Activated T-cell treated with anti-CD3 and anti-CD28 coated beads for 24 hours (primary cell): Measurements from ENCODE around the gene NTM.

Source experiments
- DNase-seq: peaks from one replicate; pipeline ENCODE4 v3.0.0-alpha.2; 2020; ENCODE audit warnings: low read depth

The NTM gene

DNA sequence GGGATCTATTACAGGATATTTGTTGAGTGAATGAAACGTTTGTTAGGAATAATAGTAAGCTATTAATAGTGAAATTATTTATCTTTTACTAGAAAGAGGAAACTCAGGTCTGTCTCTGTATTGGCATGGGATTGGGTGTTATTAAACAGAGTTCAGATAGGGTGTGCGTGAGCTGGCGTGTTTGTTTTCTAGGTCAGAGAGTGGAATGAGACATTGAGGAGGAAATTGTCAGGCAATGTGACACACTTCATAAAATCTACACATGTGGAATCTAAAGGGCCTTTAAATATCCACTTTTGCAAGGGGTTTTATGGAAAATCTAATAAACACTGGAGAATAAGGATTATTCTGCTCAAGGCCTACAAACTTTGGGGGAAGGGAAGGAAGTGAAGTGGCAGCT lies 552.9 kb downstream of the NTM start:
- DNase-seq = no peak

DNA sequence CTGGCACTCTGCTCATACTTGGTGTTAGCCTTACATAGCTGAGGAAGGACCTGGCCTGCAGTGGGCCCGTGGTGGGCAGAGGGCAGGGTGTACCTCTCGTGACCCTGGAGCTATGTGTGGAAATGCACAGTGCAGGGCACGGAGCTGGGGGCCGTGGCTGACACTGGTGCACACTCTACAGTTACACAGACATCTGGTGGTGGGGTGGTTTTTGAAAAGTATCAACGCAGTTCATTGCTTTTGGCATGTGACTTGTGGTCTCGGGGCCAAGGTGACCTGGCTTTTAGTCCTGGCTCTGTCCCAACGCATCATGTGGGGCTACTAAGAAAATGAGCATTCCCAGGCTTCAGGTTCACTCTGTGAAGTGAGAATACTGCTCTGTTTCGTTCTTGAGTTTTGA lies 553.6 kb downstream of the NTM start:
- no peak for DNase-seq

DNA sequence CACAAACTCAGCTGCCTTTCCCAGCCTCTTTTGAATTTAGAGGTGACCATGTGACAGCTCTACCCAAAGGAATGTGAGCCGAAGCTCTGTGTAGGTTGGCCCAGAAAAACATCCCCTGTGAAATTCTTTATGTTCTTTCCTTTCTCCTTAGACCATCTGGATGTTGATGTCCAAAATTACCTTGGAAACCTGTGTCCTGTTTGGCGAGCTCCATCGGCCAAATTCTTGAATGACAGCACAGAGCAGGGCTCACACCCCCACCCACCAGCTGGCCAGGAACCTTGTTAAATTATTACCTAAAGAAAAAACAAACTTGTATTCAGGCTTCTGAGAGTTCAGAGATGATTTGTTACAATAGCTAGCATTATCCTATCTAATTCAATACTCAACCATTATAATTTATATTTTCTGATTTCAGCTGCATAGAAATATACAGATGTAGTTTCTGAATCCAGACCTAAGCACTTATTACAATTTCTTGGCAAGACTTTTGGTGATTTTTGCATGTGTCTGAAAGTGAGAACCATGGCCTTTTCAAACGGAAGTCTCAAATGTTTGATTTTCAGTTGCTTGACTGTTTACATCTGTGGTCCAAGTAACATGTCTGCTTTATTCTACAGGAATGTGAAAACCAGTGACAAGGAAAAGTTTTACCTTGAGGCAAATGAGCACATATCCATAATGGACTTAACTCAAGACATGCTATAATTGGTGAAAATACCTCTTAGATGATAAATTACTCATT lies 554.2 kb downstream of the NTM start:
- no peak for DNase-seq

DNA sequence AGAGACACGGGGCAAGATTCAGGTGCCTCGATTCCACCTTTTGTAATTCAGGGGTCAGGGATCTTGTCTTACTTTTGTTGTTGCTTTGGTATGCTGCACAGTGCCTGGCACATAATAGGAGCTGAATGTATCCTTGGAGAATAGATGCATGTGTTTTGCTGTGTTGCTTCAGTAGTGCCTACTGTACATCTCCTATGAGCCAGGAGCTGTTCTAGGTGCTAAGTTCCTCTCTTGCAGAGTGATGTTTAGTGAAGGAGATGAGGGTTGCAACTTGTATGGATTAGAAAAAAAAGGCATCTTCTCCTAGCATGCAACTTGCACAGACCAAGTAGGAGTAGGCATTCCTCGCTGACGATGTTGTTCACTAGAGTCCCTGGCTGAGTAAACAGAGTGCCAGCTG lies 555.4 kb downstream of the NTM start:
- no peak for DNase-seq

DNA sequence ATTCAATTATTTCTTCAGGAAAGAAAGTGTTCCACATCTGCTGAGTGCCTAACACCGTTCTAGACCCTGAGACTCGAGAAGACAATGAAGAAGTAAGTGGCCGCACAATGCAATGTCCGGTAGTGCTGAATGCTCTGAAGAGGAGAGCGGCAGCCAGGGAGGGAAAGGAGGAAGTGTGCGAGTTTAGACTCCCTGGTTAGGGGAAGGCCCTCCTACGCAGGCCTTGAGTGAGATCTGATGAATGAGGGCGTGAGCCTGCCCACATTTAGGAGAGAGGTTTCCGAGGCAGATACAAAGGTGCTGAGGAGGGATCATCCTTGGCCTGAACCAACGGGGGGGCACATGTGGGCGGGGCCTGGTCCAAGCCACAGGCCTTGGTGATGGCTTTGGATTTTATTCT lies 558.6 kb downstream of the NTM start:
- DNase-seq = no peak

DNA sequence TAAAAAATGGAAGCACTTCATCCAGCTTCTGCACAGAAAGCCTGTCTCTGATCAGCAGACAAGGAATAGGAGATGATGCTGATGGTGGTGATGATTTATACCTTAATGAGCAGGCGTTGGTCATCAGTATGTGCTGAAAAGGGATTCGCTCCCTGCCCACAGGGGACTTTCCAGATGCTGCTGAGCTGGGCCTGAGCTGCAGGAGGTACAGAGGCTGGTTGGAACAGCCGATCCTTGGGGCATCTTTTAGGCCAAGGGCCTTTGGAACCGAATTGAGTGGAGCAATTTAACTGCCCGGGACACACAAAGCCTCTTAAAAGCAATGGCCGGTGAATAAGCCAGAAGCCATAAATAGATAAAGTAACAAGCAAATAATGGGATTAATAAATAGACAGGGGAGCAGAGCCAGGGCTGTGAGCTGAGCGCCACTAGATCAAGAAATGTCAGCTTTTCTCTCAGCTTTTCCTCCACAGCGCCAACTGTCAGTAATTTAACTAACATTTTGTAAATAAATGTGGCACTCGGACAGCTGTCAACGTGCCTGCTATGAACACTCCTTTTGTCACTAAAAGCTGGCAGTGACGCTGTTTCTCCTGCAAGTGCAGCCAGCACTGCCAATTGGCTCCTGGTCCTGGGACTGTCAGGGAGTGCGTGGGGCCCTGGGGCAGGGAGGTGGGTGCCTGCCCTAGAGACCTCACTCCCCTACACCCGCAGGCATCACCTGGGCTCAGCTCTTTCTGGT lies 562.3 kb downstream of the NTM start:
- DNase-seq = no peak

DNA sequence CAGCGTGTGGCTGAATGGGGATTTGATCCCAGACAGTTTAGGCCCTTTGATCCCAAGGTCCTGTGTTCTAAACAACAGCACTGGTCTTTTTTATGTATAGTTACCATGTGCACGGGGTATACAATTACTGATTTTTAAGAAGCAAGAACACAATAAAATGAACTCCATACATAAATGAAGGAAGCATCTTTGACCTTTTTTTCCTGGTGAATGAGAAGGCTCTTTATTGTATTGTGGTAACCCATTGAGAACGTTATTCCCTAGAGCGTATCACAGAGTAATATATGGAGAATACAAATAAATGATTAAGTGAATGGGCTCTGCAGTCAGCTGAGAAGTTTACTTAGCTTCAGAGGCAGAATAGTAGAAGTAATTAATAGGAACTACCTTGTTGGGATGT lies 563.6 kb downstream of the NTM start:
- no peak for DNase-seq

DNA sequence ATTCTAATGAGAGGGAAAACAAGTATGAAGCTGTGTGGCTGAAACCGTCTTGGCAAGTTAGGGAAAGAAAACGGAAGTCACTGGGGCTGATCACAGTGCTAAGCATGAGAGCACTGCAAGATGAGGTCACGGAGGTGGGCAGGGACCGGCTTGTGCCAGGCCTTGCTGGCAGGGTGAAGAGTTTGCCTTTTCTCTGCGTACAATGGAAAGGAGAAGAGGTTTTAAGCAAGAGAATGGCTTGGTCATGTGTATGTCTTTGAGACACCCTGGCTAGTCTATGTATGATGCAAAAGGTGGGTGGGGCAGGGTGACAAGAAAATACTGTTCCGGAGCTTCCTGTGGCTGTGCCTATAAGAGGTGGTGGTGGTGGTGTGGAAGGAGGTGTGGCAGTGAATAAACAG lies 567.9 kb downstream of the NTM start:
- DNase-seq = no peak

DNA sequence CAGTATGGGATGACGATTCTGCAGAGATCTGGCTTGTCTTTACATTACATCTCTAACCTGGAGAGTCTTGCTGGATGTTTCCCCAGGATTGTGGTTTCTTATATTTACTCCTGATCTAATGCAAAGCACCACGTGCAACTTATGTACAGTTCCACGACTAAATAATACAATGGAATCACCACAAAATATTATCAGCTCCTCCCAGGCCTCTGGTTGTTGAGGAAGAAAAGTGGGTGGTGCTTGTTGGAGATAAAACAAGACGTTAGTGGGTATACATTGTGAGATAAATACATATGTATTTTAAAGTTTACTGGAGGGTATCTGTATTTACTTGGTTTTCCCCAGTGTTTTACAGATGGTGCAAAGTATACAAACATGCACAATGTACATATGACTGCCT lies 569.7 kb downstream of the NTM start:
- DNase-seq = no peak

DNA sequence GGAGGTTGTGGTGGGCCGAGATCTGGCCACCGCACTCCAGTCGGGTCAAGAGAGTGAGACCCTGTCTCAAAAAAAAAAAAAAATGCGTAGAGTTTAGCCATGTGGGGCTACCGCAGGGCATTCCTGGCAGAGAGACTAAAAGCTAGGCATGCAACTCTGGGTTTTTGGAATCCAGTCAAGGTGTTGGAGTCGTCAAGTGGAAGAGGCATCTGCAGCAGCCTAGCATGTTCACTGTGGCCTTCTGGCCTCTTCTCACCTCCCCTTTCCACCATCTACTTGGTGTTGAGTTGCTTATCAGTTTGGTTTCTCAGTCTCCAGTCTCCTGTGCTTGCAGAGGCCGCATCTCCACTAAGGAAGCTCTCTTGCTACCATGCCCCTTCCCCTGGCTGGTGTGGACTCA lies 572.5 kb downstream of the NTM start:
- no peak for DNase-seq

DNA sequence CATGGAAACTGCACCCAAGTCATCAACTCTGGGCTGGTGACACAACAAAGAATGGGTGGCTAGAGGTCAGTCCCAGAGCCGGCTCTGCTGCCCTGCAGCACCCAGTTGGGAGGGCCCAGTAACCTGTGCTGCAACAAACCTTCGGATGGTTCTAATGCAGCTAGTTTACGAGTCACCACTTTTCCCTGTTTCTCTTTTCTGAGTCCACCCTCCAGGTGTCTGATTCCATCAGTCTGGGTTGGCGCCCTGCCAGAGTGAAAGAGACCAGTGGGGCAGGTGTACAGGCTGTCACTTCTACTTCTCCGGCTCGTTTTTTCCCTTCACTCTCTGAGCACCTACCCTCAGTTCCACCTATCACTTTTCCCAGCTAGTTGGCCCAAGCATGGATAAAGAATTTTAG lies 572.9 kb downstream of the NTM start:
- DNase-seq = no peak

DNA sequence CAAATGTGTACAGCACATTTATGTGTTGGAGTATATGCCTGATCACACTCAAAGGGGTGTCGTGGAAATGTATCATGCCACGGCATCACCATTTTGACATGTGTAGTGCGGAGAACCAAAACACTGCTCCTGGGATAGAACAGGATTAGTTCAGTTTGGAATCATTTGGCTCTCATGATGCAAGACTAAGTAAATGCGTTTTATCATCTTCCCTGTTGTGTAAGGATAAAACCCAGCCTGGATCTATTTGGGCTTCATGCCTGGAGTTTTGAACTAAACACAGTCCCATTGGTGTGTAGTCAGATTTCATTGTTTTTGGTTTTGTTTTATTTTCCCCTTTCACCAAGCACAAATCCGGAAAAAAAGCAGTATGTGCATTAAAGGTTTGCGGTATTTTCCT lies 574.3 kb downstream of the NTM start:
- DNase-seq = no peak

DNA sequence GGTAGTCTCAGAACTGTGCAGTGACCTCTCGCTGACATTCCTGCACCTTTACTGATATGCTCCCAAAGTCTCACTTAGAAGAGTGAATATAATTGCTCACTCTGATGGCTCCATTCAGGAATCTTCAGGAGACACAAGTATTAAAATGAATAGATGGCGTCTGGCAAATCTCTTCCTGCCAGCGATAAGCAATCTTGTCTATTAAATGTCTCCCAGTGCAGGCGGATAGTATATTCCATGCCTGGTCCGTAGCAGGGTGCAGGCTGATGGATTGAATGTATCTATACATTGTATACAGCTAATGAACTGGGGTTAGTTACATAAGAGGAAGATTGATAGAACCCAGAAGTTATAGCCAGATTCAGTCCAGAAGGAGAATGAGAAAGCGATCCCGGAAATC lies 575.3 kb downstream of the NTM start:
- no peak for DNase-seq

DNA sequence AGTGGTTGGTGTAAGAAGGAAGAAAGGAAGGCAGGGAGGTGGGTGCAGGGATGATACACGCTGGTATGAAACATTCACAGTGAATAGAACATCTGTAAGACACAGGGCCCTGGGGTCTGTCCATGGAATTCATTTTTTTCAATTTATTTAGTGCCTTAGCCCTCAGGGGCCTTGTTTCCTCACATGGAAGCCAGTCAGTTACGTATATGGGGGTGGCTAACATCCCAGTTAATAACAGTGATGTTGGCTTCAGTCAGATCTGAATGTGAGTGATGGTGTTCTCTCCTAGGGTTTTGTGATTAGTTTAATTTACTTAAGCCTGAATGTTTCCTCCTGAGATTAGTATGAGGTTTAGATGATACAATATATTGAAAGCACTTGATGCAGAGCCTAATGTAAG lies 577.1 kb downstream of the NTM start:
- no peak for DNase-seq

DNA sequence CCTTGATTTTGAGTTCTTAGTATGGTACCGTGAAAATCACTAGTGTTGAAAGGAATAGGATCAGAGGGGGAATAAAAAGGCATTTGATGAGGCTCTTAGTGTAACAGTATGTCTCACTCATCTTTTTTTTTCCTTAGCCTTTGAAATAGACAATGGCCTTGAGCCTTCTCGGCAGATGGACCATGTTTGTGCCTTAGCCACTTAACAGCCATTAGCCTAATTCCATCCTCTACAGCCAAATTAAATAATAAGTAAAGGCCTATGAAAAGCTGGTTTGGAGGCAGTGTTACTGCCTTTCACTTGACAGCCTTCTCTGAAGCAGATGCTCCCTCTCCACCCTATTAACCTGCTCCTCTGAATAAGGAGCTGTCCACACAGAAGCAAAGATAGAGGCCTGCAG lies 580.7 kb downstream of the NTM start:
- no peak for DNase-seq

DNA sequence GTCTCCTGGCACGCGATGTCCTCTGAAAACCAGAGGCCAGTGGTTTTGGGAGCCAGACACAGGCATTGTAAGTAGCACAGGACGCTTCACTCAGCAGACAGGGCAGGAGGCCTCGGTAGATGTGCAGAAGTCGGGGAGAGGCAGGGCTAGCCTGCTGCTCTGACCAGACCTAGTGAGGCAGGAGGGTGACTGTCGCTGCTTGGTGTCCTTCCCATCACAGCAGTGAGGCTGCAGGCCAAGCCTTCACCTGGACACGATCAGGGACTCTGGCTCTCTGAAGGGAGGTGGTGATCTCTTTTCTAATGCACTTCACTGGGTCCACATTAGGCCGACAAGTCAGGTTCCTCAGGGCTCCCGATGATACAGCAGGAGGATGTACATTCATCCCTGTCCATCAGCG lies 583.7 kb downstream of the NTM start:
- no peak for DNase-seq

DNA sequence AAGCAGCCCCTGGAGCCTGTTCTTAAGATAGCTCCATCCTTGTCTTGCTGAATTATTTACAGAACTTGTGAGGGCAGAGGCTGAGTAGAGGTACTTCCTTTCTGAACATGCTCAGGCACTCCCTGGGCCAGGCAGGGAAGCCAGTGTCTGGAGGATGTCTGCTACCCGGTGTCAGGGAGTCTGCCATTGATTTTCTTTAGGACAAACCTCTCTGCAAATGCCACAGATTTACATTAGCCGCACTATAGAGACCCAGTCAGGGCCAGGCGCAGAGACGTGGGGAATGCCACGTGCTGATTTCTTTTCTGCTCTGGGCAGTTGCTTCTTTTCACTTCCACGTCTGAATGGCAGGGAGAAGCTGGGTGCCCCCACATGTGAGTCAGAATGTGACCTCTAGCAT lies 585.5 kb downstream of the NTM start:
- DNase-seq = no peak

DNA sequence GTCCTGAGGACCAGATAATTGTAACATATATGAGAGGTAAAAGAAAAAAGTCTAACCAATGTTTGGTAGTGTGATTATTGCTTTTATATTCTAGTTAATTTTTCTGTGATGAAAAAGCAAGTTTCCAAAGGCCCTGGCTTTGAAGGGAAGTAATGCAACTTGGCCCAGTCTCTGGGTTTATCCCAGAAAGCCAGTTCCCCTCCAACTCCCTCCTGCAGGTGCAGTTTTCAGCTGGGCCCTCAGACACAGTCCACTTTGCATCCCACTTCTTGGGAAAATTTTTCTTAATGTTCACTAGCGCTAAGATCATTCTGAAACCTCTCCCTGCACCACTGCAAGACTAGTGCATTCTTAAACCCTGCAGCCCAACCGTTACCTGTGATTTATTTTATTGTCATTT lies 586.8 kb downstream of the NTM start:
- no peak for DNase-seq

DNA sequence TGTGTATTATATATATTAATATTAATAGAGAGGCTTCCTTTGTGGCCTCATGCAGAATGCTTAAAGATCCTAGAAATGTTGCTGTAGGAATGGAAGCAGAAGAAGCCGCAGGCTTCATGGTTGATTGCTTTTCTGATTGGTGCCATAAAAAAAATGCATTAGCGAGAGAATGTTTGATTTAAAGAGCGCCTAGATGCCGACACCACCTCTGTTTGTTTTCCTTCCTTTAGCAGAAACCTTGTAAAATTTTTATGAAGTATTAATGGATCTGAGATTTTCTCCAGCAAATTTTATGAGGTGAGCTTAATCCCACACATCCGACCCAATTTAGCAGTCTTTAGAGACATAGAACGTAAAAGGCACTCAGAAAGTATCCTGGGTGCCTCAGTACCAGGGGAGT lies 587.5 kb downstream of the NTM start:
- DNase-seq = no peak

DNA sequence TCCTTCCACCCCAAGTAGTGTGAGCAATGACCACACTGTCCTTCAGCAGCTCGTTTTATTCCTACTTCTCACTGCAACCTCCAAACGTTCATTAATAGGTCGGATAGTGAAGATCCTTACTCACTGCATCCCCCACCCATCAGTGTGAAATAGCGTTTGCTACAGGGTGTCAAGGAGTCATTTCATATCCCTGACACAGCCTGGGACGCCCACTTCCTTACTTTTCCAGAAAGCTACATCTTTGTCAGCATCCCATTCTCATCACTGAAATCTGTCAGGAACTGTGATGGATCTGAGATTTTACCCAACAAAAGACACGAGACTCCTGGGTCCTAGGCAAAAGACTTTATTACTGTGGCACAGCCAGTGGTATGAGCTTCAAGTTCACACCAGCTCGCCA lies 592.4 kb downstream of the NTM start:
- DNase-seq = no peak

DNA sequence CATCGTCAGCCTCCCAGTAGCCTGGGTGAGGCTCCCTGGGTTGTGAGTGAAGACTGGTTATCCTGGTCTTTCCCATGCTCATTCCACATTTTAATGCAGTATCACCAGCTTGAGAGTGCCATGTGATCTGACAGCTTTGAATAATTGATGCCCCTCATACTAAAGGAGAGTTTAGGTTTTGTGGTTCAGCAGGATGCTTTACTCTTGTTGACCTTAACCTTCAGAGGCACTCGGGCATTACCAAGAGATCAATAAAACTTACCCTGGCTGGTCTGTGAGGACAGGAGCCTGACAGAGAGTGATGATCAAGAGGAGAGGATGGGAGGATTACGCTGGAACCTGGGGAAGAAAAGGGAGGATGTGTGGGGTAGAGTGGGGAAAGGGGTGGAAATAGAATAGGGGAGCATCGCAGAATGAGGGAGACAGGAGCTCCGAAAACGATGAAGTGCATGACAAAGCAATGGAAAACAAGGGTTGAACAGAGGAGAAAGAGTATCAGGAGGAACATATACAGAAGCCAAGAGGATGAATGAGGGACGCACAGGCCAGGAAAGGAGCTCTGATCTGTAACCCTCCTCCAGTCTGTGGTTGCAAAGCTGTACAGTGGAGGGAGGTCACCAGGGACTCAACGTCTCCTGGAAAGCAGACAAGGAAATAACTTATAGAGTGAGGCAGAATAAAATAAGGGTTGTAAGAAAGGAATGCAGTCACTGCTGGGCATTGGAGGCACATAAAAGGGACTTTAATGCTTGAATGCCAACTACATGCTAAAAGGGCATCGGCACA lies 594.5 kb downstream of the NTM start:
- DNase-seq = no peak

DNA sequence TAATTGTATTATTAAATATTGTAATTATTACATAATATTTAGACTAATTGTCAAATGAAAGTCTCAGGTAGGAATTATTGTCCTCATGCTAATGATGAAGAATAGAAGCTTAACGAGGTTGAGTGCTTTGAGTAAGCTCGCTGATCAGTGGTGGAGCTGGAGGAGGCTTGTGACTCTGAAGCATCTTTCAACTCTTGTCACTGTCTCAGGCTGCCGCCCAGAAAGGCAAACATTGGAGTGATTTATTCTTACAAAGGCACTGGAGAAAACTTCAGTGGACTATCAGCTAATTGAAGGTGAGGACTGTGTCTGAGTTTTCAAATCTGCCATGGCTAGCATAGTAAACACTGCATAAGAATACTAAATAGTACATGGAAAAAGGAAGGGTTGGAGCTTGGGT lies 595.1 kb downstream of the NTM start:
- no peak for DNase-seq

DNA sequence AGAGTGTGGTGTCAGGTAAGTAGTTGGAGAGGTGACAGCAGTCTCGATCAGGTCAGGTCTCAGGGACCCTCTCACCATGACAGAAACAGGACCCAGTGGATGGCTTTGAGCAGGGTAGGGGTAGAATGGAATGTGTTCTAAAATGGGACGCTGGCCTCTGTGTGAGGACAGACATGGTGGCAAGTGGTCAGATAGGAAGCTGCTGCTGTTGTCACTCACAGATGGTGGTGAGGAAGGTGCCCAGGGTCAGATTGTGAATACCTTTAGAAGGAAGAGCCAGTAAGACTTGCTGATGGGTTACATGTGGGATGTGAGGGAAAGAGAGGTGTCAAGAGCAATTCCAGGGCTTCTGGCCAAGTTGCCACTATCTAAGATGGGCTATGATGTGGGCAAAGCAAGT lies 596.3 kb downstream of the NTM start:
- DNase-seq = no peak
